ENCODE measurements around the gene GPR42.

The GPR42 gene, protein sequence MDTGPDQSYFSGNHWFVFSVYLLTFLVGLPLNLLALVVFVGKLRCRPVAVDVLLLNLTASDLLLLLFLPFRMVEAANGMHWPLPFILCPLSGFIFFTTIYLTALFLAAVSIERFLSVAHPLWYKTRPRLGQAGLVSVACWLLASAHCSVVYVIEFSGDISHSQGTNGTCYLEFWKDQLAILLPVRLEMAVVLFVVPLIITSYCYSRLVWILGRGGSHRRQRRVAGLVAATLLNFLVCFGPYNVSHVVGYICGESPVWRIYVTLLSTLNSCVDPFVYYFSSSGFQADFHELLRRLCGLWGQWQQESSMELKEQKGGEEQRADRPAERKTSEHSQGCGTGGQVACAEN

GRCh38 chr19:35370722-35371121 lies at the start of gene GPR42:
GPR42 (plus strand) TSS chr19:35371068; CDS start chr19:35371360, 292 bp downstream.
- no peaks in the 10 kb centered on the region for H3K9me3 Mint-ChIP-seq
- no peaks in the 10 kb centered on the region for H3K36me3 Mint-ChIP-seq
- ATAC-seq: no peak
- peaks cover 22% of the 10 kb centered on the region for H3K4me1 Mint-ChIP-seq
- peak within 1 kb of the TSS; percentile 57 for H3K27ac Mint-ChIP-seq
- DNase-seq (ENCODE audit: low spot score in 2 of 2): no peak
- no peak within 1 kb of the TSS for H3K4me3 Mint-ChIP-seq

DNA sequence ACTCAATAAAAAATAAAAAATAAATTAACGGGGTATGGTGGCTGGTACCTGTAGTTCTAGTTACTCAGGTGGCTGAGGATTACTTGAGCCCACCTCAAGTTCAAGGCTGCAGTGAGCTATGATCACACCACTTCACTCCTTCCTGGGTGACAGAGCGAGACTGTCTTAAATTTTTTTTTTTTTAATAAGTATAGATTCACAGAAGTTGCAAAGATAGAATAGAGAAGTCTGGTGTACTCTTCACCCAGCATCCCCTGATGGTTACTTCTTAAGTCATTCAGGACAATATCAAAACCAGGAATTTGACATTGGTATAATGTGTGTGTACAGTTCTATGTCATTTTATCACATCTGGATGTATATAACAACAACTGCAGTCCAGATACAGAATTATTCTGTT lies 49.6 kb upstream of the GPR42 start:
- no peak for DNase-seq (ENCODE audit: low spot score in 2 of 2)
- peaks cover 3% of the 10 kb centered on the region for H3K9me3 Mint-ChIP-seq
- peaks cover 9% of the 10 kb centered on the region for H3K4me1 Mint-ChIP-seq
- no peak for ATAC-seq
- H3K27ac Mint-ChIP-seq: no peak overlapping the region
- no peak overlapping the region for H3K4me3 Mint-ChIP-seq
- peaks cover 4% of the 10 kb centered on the region for H3K36me3 Mint-ChIP-seq

- Mint-ChIP-seq H3K9me3 (peaks cover 3% of the 10 kb centered on the region), H3K27ac (no peak overlapping the region), H3K36me3 (peaks cover 4% of the 10 kb centered on the region), H3K4me1 (peaks cover 9% of the 10 kb centered on the region), H3K4me3 (no peak overlapping the region)
- DNase-seq (ENCODE audit: low spot score in 2 of 2) (no peak), ATAC-seq (no peak)
Measured at GRCh38 chr19:35322014-35322413, 48.9 kb upstream of the GPR42 start.

DNA sequence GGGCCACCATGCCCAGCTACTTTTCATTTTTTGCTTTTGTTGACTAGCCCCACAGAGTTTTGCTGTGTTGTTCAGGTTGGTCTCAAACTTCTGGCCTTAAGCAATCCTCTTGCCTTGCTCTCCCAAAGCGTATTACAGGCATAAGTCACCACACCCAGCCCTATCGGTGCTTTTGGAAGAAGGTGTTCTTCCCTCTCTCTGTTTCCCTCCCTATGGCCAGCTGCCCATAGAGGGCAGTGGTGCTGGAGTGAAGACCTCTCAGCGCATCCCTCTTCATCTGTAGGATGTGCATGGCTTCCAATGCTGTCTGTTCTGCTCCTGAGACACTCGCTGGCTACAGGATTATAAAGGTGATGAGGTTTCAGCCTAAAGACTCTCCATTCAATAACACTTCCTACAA lies 43.2 kb upstream of the GPR42 start:
- Mint-ChIP-seq H3K36me3 (peaks cover 6% of the 10 kb centered on the region), H3K4me3 (no peak overlapping the region), H3K27ac (no peak overlapping the region), H3K4me1 (peaks cover 10% of the 10 kb centered on the region), H3K9me3 (no peaks in the 10 kb centered on the region)
- no peak for DNase-seq (ENCODE audit: low spot score in 2 of 2)
- no peak for ATAC-seq

DNA sequence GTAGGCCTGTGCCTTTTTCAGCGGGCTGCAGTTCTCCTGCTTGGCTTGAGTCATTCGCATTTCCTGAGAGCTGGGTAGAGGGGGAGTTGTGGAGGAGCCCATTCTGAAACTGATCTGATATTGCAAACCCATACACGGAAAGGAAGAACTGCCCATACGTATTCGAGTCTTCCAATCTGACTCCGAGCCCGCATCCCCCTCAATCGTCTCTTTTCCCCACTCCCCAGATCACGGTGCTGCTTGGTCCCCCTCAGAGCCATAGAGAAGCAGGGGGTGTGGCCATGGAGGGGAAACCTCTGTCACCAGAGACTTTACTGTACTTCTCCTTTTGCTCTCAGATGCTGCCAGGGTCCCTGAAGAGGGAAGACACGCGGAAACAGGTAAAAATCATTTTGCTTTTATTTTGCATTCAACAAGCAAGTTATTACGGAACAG lies 42.0 kb upstream of the GPR42 start, which contains the start of gene CD22:
TSS of gene CD22 (plus strand) at position 337 of the 435 bp plus-strand sequence. CDS start 2,854 bp downstream, outside the sequence.
- peak; percentile 38 for ATAC-seq
- no peak within 1 kb of the TSS for H3K27ac Mint-ChIP-seq

GRCh38 chr19:35329323-35329722 lies 41.5 kb upstream of the GPR42 start:
- Mint-ChIP-seq H3K4me3 (peak overlapping the region; percentile 43), H3K36me3 (peaks cover 6% of the 10 kb centered on the region), H3K27ac (no peak overlapping the region), H3K4me1 (peaks cover 25% of the 10 kb centered on the region), H3K9me3 (no peaks in the 10 kb centered on the region)
- DNase-seq (ENCODE audit: low spot score in 2 of 2) (no peak), ATAC-seq (peak; percentile 31)

More for the DNA sequence above, 42.0 kb upstream of the GPR42 start, which contains the start of gene CD22:
- H3K36me3 Mint-ChIP-seq: peaks cover 6% of the 10 kb centered on the region
- H3K4me3 Mint-ChIP-seq: peak within 1 kb of the TSS; percentile 43
- no peak for DNase-seq (ENCODE audit: low spot score in 2 of 2)
- no peaks in the 10 kb centered on the region for H3K9me3 Mint-ChIP-seq
- H3K4me1 Mint-ChIP-seq: peaks cover 21% of the 10 kb centered on the region

DNA sequence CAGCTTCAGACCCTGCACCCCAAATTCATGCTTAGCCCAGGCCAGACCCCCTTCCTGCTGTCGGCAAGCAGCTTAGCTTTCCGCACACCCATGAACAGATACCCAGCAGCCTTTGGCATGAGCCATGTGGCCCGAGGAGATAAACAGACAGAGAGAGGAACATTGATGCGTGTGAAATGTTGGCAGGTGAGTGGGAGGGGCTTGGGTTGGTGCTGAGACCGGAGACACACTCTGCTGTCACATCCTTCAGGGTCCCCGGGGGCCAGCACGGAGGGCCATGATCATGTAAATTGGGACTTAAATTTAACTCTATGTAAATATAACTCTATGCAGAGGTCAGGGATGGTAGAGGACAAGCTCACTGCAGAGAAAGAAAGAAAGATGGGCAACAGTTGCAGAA lies 40.4 kb upstream of the GPR42 start:
- H3K27ac Mint-ChIP-seq: no peak overlapping the region
- peak overlapping the region; percentile 43 for H3K4me3 Mint-ChIP-seq
- DNase-seq (ENCODE audit: low spot score in 2 of 2): no peak
- ATAC-seq: no peak
- H3K4me1 Mint-ChIP-seq: peaks cover 35% of the 10 kb centered on the region
- peaks cover 6% of the 10 kb centered on the region for H3K36me3 Mint-ChIP-seq
- no peaks in the 10 kb centered on the region for H3K9me3 Mint-ChIP-seq

DNA sequence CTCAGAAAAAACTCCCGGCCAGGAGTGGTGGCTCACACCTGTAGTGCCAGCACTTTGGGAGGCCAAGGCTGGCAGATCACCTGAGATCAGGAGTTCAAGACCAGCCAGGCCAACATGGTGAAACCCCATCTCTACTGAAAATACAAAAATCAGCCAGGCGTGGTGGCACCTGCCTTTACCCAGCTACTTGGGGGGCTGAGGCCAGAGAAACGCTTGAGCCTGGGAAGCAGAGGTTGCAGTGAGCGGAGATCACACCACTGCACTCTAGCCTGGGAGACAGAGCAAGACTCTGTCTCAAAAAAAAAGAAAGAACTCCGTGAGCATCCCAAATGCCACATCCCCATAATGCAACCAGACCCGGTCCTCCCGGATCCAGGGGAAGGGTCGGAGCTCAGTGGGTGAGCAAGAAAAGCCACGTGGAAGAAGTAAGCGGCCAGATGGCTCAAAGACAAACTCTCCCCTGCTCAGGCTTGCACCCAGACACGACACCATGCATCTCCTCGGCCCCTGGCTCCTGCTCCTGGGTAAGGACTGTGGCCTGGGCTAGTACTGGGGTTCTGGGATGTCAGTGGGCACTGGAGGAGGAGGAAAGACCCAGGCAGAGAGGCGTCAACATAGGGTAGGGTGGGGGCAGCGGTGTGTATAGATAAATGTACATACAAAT lies 39.2 kb upstream of the GPR42 start:
- H3K27ac Mint-ChIP-seq: peak overlapping the region; percentile 2
- ATAC-seq: no peak
- peak overlapping the region; percentile 43 for H3K4me3 Mint-ChIP-seq
- H3K36me3 Mint-ChIP-seq: peaks cover 6% of the 10 kb centered on the region
- DNase-seq (ENCODE audit: low spot score in 2 of 2): no peak
- H3K4me1 Mint-ChIP-seq: peaks cover 35% of the 10 kb centered on the region
- H3K9me3 Mint-ChIP-seq: no peaks in the 10 kb centered on the region

DNA sequence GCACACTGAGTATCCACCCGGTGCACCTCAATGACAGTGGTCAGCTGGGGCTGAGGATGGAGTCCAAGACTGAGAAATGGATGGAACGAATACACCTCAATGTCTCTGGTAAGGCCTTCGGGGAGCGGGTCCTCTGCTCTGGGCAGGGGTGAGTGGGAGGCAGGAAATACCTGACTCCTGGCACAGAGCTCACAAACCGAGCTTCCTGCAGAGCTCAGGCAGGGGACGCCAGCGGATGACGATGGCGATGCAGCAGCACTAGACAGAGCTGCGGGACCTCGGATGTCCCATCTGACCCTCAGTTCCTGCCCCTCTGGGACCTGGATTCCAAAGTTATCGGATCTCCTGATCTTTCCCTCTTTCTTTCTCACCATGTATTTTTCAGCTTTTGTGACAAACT lies 38.1 kb upstream of the GPR42 start:
- DNase-seq (ENCODE audit: low spot score in 2 of 2) (no peak), ATAC-seq (peak; percentile 60)
- H3K4me1 Mint-ChIP-seq: peaks cover 41% of the 10 kb centered on the region
- H3K27ac Mint-ChIP-seq: no peak overlapping the region
- H3K36me3 Mint-ChIP-seq: peaks cover 15% of the 10 kb centered on the region
- H3K9me3 Mint-ChIP-seq: no peaks in the 10 kb centered on the region
- H3K4me3 Mint-ChIP-seq: peak overlapping the region; percentile 28

GRCh38 chr19:35334144-35334753 lies 36.6 kb upstream of the GPR42 start:
- H3K27ac Mint-ChIP-seq: peak overlapping the region; percentile 5

GRCh38 chr19:35336166-35336955 lies 34.5 kb upstream of the GPR42 start:
- ATAC-seq (no peak), DNase-seq (ENCODE audit: low spot score in 2 of 2) (no peak)
- Mint-ChIP-seq H3K4me3 (no peak overlapping the region), H3K9me3 (no peaks in the 10 kb centered on the region), H3K36me3 (peaks cover 10% of the 10 kb centered on the region), H3K4me1 (peaks cover 34% of the 10 kb centered on the region), H3K27ac (peak overlapping the region; percentile 19)

More at GRCh38 chr19:35334144-35334753, 36.6 kb upstream of the GPR42 start:
- no peaks in the 10 kb centered on the region for H3K9me3 Mint-ChIP-seq
- no peak for DNase-seq (ENCODE audit: low spot score in 2 of 2)
- peaks cover 34% of the 10 kb centered on the region for H3K4me1 Mint-ChIP-seq
- H3K4me3 Mint-ChIP-seq: peak overlapping the region; percentile 28
- peaks cover 15% of the 10 kb centered on the region for H3K36me3 Mint-ChIP-seq
- no peak for ATAC-seq

DNA sequence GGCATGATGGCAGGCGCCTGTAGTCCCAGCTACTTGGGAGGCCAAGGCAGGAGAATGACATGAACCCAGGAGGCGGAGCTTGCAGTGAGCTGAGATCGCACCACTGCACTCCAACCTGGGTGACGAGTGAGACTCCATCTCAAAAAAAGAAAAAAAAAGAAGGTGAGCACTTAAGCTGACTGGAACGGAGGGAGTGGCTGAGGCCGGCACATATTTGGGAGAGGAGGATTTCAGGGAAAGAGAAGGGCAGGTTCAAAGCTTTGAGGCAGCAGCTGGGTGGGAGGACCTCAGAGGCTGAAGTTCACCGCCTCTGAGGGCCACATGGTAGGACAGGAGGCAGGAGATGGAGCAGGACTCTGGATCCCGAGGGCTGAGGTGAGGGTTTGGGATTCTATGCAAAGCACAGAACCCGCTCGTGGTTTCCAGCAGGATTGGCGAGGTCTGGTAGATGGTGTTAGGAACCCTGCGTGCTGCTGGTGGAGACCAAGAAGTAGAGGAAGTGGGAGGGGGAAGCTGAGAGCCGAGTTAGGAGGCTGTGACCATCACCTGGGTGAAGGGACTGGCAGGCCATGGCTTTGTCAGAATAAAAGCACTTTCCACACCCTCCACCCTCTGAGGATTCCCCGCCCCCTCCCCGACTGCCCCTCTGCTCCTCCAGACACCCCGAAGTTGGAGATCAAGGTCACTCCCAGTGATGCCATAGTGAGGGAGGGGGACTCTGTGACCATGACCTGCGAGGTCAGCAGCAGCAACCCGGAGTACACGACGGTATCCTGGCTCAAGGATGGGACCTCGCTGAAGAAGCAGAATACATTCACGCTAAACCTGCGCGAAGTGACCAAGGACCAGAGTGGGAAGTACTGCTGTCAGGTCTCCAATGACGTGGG lies 33.5 kb upstream of the GPR42 start:
- no peak overlapping the region for H3K4me3 Mint-ChIP-seq
- H3K9me3 Mint-ChIP-seq: no peaks in the 10 kb centered on the region
- H3K36me3 Mint-ChIP-seq: peaks cover 13% of the 10 kb centered on the region
- ATAC-seq: no peak
- no peak for DNase-seq (ENCODE audit: low spot score in 2 of 2)
- H3K4me1 Mint-ChIP-seq: peaks cover 34% of the 10 kb centered on the region
- peak overlapping the region; percentile 19 for H3K27ac Mint-ChIP-seq

GRCh38 chr19:35337984-35338296 lies 32.9 kb upstream of the GPR42 start:
- no peak overlapping the region for H3K27ac Mint-ChIP-seq
- no peaks in the 10 kb centered on the region for H3K9me3 Mint-ChIP-seq
- H3K4me3 Mint-ChIP-seq: no peak overlapping the region
- peaks cover 28% of the 10 kb centered on the region for H3K4me1 Mint-ChIP-seq
- DNase-seq (ENCODE audit: low spot score in 2 of 2) (no peak), ATAC-seq (no peak)
- peaks cover 17% of the 10 kb centered on the region for H3K36me3 Mint-ChIP-seq

DNA sequence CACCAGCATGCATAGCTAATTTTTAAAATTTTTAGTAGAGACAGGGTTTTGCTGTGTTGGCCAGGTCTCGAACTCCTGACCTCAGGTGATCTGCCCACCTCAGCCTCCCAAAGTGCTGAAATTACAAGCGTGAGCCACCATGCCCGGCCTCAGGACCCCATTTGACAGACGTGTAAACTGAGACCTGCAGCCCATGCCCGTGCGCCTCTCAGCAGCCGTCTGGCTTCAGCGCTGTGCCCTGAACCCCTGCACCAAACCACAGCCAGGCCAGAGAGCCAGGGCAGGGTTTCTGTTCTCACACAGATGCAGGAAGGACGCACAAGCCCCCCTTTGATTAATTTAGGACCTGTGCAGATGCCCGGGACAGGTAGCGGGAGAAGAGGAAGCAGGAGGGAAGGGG lies 30.4 kb upstream of the GPR42 start:
- peaks cover 17% of the 10 kb centered on the region for H3K36me3 Mint-ChIP-seq
- H3K4me3 Mint-ChIP-seq: no peak overlapping the region
- peak overlapping the region; percentile 32 for H3K27ac Mint-ChIP-seq
- no peaks in the 10 kb centered on the region for H3K9me3 Mint-ChIP-seq
- ATAC-seq: no peak
- DNase-seq (ENCODE audit: low spot score in 2 of 2): no peak
- peaks cover 7% of the 10 kb centered on the region for H3K4me1 Mint-ChIP-seq
